NCI-H146 (cell line): ENCODE data around the gene XAGE1B.
"Not testable (repeated sequence)": the region's sequence is repeated elsewhere in the genome, so short reads cannot be mapped to it uniquely, and the experiment has no call there.

Experiments
- DNase-seq: peaks from one replicate; lab custom pipeline; 2025; lab: John Stamatoyannopoulos, UW

Gene XAGE1B, protein sequence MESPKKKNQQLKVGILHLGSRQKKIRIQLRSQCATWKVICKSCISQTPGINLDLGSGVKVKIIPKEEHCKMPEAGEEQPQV

GRCh38 chrX:52516987-52517325 lies at the start of gene XAGE1B:
Gene XAGE1B (minus strand): TSS chrX:52517063. CDS start chrX:52515527, 1,536 bp downstream.
- not testable (repeated sequence) for DNase-seq

DNA sequence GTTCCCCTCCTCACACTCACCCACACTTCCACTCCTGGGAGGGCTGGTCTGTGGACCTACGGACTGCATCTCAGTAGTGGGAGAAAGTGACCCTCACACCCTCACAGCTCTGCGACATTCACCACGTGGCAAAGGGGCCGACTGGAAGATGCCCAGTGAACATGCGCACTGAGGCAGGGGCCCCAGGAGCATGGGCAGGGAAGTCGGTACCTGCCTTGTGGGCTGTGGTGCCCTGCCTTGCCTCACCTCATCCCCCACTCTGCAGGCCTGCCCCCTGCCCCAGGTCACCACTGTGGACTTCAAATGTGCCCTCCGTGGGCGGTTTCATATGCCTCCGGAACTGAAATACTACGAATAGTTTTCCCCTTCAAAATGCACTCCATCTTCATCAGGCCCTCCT lies 46.2 kb upstream of the XAGE1B start:
- DNase-seq: no peak

DNA sequence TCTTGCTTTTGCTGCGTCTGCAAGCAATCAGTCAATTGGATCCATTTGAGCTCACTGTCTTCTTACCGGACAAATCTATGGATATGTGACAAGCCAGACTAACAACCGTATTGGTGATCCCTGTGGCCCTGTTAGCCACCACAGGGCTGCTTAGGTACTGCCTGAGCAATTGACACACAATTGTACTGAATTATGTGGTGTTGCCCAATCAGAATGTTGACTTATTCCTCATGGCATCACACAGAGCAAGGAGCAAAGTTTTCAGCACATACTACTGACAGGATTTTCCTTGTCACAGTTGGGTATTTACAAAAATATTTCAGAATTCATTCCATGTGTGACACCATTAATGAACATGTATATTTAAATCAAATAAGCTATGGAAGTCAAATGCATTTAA lies 41.3 kb upstream of the XAGE1B start:
- DNase-seq: no peak

- DNase-seq: no peak
Observed at GRCh38 chrX:52556741-52557140, 39.9 kb upstream of the XAGE1B start.

GRCh38 chrX:52553995-52554642 lies 37.3 kb upstream of the XAGE1B start:
- no peak for DNase-seq

DNA sequence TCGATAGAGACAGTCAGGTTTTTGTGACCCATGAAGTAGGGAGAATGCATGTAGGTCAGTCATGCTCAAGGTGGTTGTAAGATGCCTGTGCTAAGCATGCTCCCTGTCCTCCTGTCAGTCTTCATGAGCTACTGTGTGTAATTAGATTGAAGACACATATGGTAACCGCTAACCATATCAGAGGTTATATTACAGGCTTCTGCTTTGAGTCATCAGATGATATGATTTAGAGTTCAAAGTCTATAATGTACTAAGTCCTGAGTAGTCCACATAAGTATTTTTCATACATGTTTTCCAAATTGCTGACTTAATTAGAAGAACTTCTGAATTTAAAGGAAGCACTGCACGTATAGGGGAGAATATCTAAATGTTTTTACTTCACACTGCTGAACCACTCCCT lies 31.9 kb upstream of the XAGE1B start:
- not testable (repeated sequence) for DNase-seq

DNA sequence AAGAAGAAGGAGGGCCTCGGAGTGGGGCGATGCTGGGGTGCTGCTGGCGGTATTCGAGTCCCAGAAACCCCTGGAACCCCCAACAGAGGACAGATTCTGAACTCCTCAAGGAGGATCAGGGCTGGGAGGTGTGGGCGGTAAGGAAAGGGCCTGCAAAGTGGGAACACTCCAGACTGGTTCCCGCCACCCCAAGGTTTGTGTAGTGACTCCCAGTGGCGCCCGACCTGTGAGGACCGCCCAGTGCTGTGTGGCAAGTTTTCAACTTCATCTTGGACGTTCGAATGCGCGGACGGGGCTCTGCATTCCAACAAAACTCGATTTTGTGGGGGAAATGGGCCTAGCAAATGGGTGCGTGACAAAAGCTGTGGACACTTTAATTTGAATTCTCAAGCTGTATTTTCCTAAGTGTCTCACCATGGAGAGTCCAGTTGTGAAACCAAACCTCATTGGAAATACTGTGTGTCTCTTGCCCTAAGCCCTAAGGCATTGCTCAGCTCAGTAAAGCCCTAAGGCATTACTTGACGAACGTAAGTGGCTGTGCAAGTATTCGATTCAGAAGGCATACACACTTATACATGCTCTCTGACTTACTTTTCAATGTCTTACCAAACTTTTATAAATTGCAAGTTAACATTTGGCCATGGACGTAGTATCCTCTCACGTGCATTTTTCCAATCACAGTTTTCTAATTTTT lies 27.4 kb upstream of the XAGE1B start:
- no peak for DNase-seq

- no peak for DNase-seq
Observed at GRCh38 chrX:52542311-52542710, 25.4 kb upstream of the XAGE1B start.

DNA sequence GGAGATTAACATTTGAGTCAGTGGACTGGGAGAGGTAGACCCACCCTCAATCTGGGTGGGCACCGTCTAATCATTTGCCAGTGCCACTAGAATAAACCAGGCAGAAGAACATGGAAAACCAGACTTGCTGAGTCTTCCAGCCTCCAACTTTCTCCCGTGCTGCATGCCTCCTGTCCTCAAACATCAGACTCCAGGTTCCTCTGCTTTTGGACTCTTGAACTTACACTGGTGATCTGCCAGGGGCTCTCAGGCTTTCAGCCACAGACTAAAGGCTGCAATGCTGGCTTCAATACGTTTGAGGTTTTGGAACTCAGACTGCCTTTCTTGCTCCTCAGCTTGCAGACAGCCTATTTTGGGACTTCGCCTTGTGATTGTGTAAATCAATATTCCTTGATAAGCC lies 24.2 kb upstream of the XAGE1B start:
- not testable (repeated sequence) for DNase-seq

GRCh38 chrX:52516110-52516986 lies 515 bp downstream of the XAGE1B start:
- DNase-seq: not testable (repeated sequence)

DNA sequence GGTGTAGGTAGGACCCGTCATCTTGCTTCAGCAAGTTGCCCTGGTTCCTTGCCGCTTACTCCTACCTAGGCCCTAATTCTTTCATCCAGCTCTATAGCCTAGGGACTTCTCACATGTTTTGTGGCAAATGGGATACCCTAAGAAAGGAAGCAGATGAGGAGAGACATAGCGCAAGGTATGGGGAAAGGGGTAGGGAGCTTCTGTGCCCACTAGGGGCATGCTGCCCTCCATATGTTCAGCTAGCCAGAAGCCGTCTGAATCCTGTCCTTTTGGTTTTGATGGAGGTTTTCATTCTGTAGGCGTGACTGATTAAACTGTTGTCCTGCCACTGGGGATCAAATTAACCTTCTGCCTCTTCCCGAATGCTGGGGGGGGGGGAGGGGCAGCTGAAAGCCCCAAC lies 5.7 kb downstream of the XAGE1B start:
- DNase-seq: not testable (repeated sequence)

GRCh38 chrX:52509916-52510315 lies 6.9 kb downstream of the XAGE1B start:
- DNase-seq: no peak

- no peak for DNase-seq
Observed at GRCh38 chrX:52507331-52507730, 9.5 kb downstream of the XAGE1B start.

DNA sequence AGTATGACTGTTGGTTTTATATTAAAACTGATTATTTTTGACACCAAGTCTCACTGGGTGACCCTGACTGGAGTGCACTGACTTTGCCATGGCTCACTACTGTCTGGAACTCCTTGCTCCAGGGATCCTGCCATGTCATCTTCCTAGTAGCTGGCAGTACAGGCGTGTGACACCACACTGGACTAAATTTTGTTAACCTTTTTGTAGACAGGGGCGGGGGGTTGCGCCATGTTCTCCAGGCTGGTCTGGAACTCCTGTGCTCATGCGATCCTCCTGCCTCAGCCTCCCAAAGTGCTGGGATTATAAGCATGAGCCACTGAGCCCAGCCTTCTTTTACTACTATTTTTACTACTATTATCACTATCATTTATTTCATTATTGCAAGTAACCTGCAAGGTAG lies 12.3 kb downstream of the XAGE1B start:
- DNase-seq: no peak

- DNase-seq: not testable (repeated sequence)
Observed at GRCh38 chrX:52501362-52501761, 15.5 kb downstream of the XAGE1B start.

- not testable (repeated sequence) for DNase-seq
Observed at GRCh38 chrX:52496419-52496772, 20.5 kb downstream of the XAGE1B start.

DNA sequence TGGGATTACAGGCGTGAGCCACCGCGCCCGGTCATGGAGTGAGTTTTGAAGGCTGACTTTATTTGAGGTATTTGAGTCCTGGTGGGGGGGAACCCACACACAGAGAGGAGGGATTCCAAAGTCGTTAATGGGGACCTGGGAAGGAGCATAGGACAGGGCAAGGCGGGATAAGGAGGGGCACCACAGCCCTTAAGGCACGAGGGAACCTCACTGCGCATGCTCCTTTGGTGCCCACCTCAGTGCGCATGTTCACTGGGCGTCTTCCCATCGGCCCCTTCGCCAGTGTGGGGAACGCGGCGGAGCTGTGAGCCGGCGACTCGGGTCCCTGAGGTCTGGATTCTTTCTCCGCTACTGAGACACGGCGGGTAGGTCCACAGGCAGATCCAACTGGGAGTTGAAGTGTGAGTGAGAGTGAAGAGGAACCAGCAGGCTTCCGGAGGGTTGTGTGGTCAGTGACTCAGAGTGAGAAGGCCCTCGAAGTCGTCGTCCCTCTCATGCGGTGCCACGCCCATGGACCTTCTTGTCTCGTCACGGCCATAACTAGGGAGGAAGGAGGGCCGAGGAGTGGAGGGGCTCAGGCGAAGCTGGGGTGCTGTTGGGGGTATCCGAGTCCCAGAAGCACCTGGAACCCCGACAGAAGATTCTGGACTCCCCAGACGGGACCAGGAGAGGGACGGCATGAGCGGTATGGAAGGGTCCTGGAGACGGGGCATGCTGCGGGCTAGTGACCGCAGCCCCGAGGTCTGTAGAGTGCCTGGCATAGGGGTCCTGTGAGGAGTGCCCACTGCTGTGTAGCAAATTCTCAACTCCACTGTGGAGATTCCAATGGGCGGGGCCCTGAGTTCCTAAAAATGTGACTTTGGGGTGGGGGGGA lies 21.1 kb downstream of the XAGE1B start, which contains the start of gene XAGE1A:
Gene XAGE1A (plus strand): TSS at position 264 of the 874 bp plus-strand sequence. CDS start 1,554 bp downstream, outside the sequence.
- DNase-seq: not testable (repeated sequence)

DNA sequence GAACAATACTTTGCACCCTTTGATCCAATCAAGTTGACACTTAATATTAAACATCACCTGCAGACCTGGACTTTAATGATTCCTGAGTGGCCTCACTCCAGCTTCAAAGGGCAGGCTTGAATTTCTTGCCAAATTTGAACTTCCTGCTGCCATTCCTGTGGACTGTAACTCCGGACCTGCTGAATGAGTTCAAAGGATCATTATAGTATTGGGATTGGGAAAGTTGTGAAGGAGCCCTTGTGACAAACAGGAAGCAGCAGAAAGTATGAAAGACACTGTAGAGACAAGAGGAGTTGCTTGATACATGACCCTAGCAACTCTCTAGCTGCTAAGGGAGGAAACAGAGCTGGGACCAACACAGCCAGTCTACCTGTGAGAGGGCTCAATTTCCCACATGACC lies 45.6 kb downstream of the XAGE1B start:
- DNase-seq: not testable (repeated sequence)
